ENCODE measurements around the gene ZNF385A.

Gene ZNF385A

GRCh38 chr12:54374562-54375258, 9.8 kb downstream of the ZNF385A start:
- no peaks in the 10 kb centered on the region for H3K9me3 Mint-ChIP-seq
- H3K36me3 Mint-ChIP-seq, result no peaks in the 10 kb centered on the region
- no peak overlapping the region for H3K4me3 Mint-ChIP-seq
- peak overlapping the region; percentile 5 for H3K27ac Mint-ChIP-seq
- no peaks in the 10 kb centered on the region for H3K27me3 Mint-ChIP-seq
- peaks cover 20% of the 10 kb centered on the region for H3K4me1 Mint-ChIP-seq
- no peak for ATAC-seq

- Mint-ChIP-seq H3K4me1 (peaks cover 21% of the 10 kb centered on the region), H3K36me3 (no peaks in the 10 kb centered on the region), H3K4me3 (no peak overlapping the region), H3K27ac (no peak overlapping the region), H3K27me3 (no peaks in the 10 kb centered on the region), H3K9me3 (no peaks in the 10 kb centered on the region)
- no peak for ATAC-seq
Measured at GRCh38 chr12:54373649-54374561, 10.6 kb downstream of the ZNF385A start.

- H3K27me3 Mint-ChIP-seq, result no peaks in the 10 kb centered on the region
- no peak for ATAC-seq
Measured at GRCh38 chr12:54372113-54372806, 12.3 kb downstream of the ZNF385A start.

GRCh38 chr12:54371328-54372112, 13.0 kb downstream of the ZNF385A start:
- H3K9me3 Mint-ChIP-seq, result no peaks in the 10 kb centered on the region
- peak overlapping the region; percentile 19 for H3K27ac Mint-ChIP-seq
- no peak overlapping the region for H3K4me3 Mint-ChIP-seq
- no peaks in the 10 kb centered on the region for H3K27me3 Mint-ChIP-seq
- H3K36me3 Mint-ChIP-seq, result no peaks in the 10 kb centered on the region
- no peak for ATAC-seq
- peaks cover 23% of the 10 kb centered on the region for H3K4me1 Mint-ChIP-seq

More at GRCh38 chr12:54372113-54372806, 12.3 kb downstream of the ZNF385A start:
- no peaks in the 10 kb centered on the region for H3K36me3 Mint-ChIP-seq
- H3K9me3 Mint-ChIP-seq, result no peaks in the 10 kb centered on the region
- peak overlapping the region; percentile 19 for H3K27ac Mint-ChIP-seq
- no peak overlapping the region for H3K4me3 Mint-ChIP-seq
- H3K4me1 Mint-ChIP-seq, result peaks cover 23% of the 10 kb centered on the region

- Mint-ChIP-seq H3K4me3 (no peak overlapping the region), H3K9me3 (no peaks in the 10 kb centered on the region), H3K36me3 (no peaks in the 10 kb centered on the region), H3K4me1 (peaks cover 23% of the 10 kb centered on the region), H3K27me3 (no peaks in the 10 kb centered on the region), H3K27ac (no peak overlapping the region)
- peak; percentile 37 for ATAC-seq
Measured at GRCh38 chr12:54370171-54370730, 14.3 kb downstream of the ZNF385A start.

- ATAC-seq, result no peak
- no peaks in the 10 kb centered on the region for H3K9me3 Mint-ChIP-seq
- H3K27ac Mint-ChIP-seq, result no peak overlapping the region
- H3K36me3 Mint-ChIP-seq, result no peaks in the 10 kb centered on the region
- peaks cover 25% of the 10 kb centered on the region for H3K4me1 Mint-ChIP-seq
- no peaks in the 10 kb centered on the region for H3K27me3 Mint-ChIP-seq
- H3K4me3 Mint-ChIP-seq, result peak overlapping the region; percentile 57
Measured at GRCh38 chr12:54369597-54370131, 14.9 kb downstream of the ZNF385A start.

GRCh38 chr12:54368709-54369596, 15.6 kb downstream of the ZNF385A start:
- Mint-ChIP-seq H3K9me3 (no peaks in the 10 kb centered on the region), H3K27ac (peak overlapping the region; percentile 62), H3K4me1 (peaks cover 32% of the 10 kb centered on the region), H3K27me3 (no peaks in the 10 kb centered on the region), H3K36me3 (no peaks in the 10 kb centered on the region), H3K4me3 (peak overlapping the region; percentile 57)
- ATAC-seq, result peak; percentile 86

- no peaks in the 10 kb centered on the region for H3K9me3 Mint-ChIP-seq
- H3K27ac Mint-ChIP-seq, result peak overlapping the region; percentile 62
- no peaks in the 10 kb centered on the region for H3K36me3 Mint-ChIP-seq
- peak; percentile 4 for ATAC-seq
- peaks cover 40% of the 10 kb centered on the region for H3K4me1 Mint-ChIP-seq
- no peaks in the 10 kb centered on the region for H3K27me3 Mint-ChIP-seq
- peak overlapping the region; percentile 57 for H3K4me3 Mint-ChIP-seq
Measured at GRCh38 chr12:54368025-54368708, 16.4 kb downstream of the ZNF385A start.

GRCh38 chr12:54364413-54364812, 20.1 kb downstream of the ZNF385A start, which contains the start of gene GPR84:
TSS of gene GPR84 (minus strand) at chr12:54364486. CDS start at chr12:54363851, 635 bp downstream.
- peak within 1 kb of the TSS; percentile 4 for H3K4me3 Mint-ChIP-seq
- H3K4me1 Mint-ChIP-seq, result peaks cover 40% of the 10 kb centered on the region
- no peaks in the 10 kb centered on the region for H3K27me3 Mint-ChIP-seq
- no peaks in the 10 kb centered on the region for H3K36me3 Mint-ChIP-seq
- H3K27ac Mint-ChIP-seq, result peak within 1 kb of the TSS; percentile 59
- no peak for ATAC-seq
- H3K9me3 Mint-ChIP-seq, result no peaks in the 10 kb centered on the region

- no peak for ATAC-seq
- no peak overlapping the region for H3K4me3 Mint-ChIP-seq
- H3K27me3 Mint-ChIP-seq, result no peaks in the 10 kb centered on the region
- no peaks in the 10 kb centered on the region for H3K9me3 Mint-ChIP-seq
- peaks cover 32% of the 10 kb centered on the region for H3K4me1 Mint-ChIP-seq
- no peaks in the 10 kb centered on the region for H3K36me3 Mint-ChIP-seq
- no peak overlapping the region for H3K27ac Mint-ChIP-seq
Measured at GRCh38 chr12:54363618-54364017, 20.9 kb downstream of the ZNF385A start.

- no peak overlapping the region for H3K27ac Mint-ChIP-seq
- H3K9me3 Mint-ChIP-seq, result no peaks in the 10 kb centered on the region
- no peak for ATAC-seq
- H3K4me3 Mint-ChIP-seq, result no peak overlapping the region
- peaks cover 26% of the 10 kb centered on the region for H3K4me1 Mint-ChIP-seq
- no peaks in the 10 kb centered on the region for H3K27me3 Mint-ChIP-seq
- H3K36me3 Mint-ChIP-seq, result no peaks in the 10 kb centered on the region
Measured at GRCh38 chr12:54363047-54363446, 21.5 kb downstream of the ZNF385A start.

- H3K27ac Mint-ChIP-seq, result peak overlapping the region; percentile 33
- H3K27me3 Mint-ChIP-seq, result no peaks in the 10 kb centered on the region
- no peaks in the 10 kb centered on the region for H3K9me3 Mint-ChIP-seq
- ATAC-seq, result no peak
- peaks cover 25% of the 10 kb centered on the region for H3K4me1 Mint-ChIP-seq
- H3K36me3 Mint-ChIP-seq, result no peaks in the 10 kb centered on the region
- H3K4me3 Mint-ChIP-seq, result peak overlapping the region; percentile 19
Measured at GRCh38 chr12:54360717-54361456, 23.6 kb downstream of the ZNF385A start.
